H9 (cell line): Measurements from ENCODE around the gene FBXL19. TPM values are rescaled to one million over a fixed set of nuclear protein-coding genes. Genes with fewer than 3 reads are reported as not detected.
A peak's percentile ranks its signal among the peaks of the same experiment; 100 is the strongest.

Experiments
- DNase-seq: peaks from one replicate; pipeline ENCODE4 v3.0.0-alpha.2; 2017
- H2AFZ ChIP-seq: one replicate; pipeline ENCODE4 v1.6.1; 2013; ENCODE audit warnings: mild to moderate bottlenecking, low read length, control low read depth, moderate library complexity
- H2AK5ac ChIP-seq: 2 replicates; pipeline ENCODE4 v1.6.1; 2013; ENCODE audit warnings: low read length, control low read depth, mixed read lengths; ENCODE audit not compliant: insufficient read length
- H2BK120ac ChIP-seq: one replicate; pipeline ENCODE4 v1.6.1; 2013; ENCODE audit warnings: low read depth, mild to moderate bottlenecking, low read length, control low read depth, inconsistent platforms; ENCODE audit not compliant: poor library complexity, severe bottlenecking
- H2BK12ac ChIP-seq: 2 replicates; pipeline ENCODE4 v1.6.1; 2013; ENCODE audit warnings: low read length, control low read depth, mixed read lengths, low read depth; ENCODE audit not compliant: insufficient read length
- H2BK15ac ChIP-seq: 2 replicates; pipeline ENCODE4 v1.6.1; 2013; ENCODE audit warnings: low read depth, low read length, control low read depth
- H2BK20ac ChIP-seq: one replicate; pipeline ENCODE4 v1.6.1; 2013; ENCODE audit warnings: low read depth, mild to moderate bottlenecking, low read length, control low read depth, inconsistent platforms; ENCODE audit not compliant: poor library complexity, severe bottlenecking
- H2BK5ac ChIP-seq: 2 replicates; pipeline ENCODE4 v1.6.1; 2013; ENCODE audit warnings: low read length, control low read depth, mixed read lengths; ENCODE audit not compliant: insufficient read length
- H3K14ac ChIP-seq: 2 replicates; pipeline ENCODE4 v1.6.1; 2013; ENCODE audit warnings: low read length, control low read depth; ENCODE audit not compliant: insufficient read depth
- H3K18ac ChIP-seq: 2 replicates; pipeline ENCODE4 v1.6.1; 2013; ENCODE audit warnings: low read depth, mild to moderate bottlenecking, mixed read lengths, low read length, control low read depth; ENCODE audit not compliant: insufficient read length
- H3K23ac ChIP-seq: 2 replicates; pipeline ENCODE4 v1.6.1; 2013; ENCODE audit warnings: low read length, control low read depth, mixed read lengths, low read depth; ENCODE audit not compliant: insufficient read length
- H3K23me2 ChIP-seq: 2 replicates; pipeline ENCODE4 v1.6.1; 2013; ENCODE audit warnings: low read depth, mild to moderate bottlenecking, mixed read lengths, low read length, control low read depth; ENCODE audit not compliant: insufficient read length, poor library complexity, severe bottlenecking
- H3K27ac ChIP-seq: 2 replicates; pipeline ENCODE4 v1.5.1; 2013; ENCODE audit warnings: low read length, control low read depth, mixed read lengths, low read depth; ENCODE audit not compliant: insufficient read length
- H3K27me3 ChIP-seq: 2 replicates; pipeline ENCODE4 v1.6.1; 2013; ENCODE audit warnings: low read length, control low read depth, inconsistent platforms; ENCODE audit not compliant: insufficient read depth
- H3K4ac ChIP-seq: 2 replicates; pipeline ENCODE4 v1.6.1; 2013; ENCODE audit warnings: low read depth, mild to moderate bottlenecking, control low read depth, inconsistent platforms, low read length, moderate library complexity
- H3K4me1 ChIP-seq: 2 replicates; pipeline ENCODE4 v1.6.1; 2013; ENCODE audit warnings: low read length, control low read depth, inconsistent platforms; ENCODE audit not compliant: insufficient read depth
- H3K4me2 ChIP-seq: 2 replicates; pipeline ENCODE4 v1.6.1; 2013; ENCODE audit warnings: low read length, control low read depth, mixed read lengths; ENCODE audit not compliant: insufficient read length, insufficient read depth
- H3K56ac ChIP-seq: 2 replicates; pipeline ENCODE4 v1.6.1; 2013; ENCODE audit warnings: low read depth, mild to moderate bottlenecking, mixed read lengths, low read length, control low read depth; ENCODE audit not compliant: insufficient read length
- H3K79me1 ChIP-seq: 2 replicates; pipeline ENCODE4 v1.6.1; 2013; ENCODE audit warnings: low read depth, mild to moderate bottlenecking, moderate library complexity, low read length, control low read depth, inconsistent platforms; ENCODE audit not compliant: insufficient read depth, poor library complexity, severe bottlenecking
- H3K79me2 ChIP-seq: 2 replicates; pipeline ENCODE4 v1.6.1; 2013; ENCODE audit warnings: low read length, control low read depth, inconsistent platforms; ENCODE audit not compliant: insufficient read depth
- H3K9ac ChIP-seq: 2 replicates; pipeline ENCODE4 v1.6.1; 2013; ENCODE audit warnings: low read length, control low read depth, mixed read lengths; ENCODE audit not compliant: insufficient read length; ENCODE audit errors: extremely low read depth
- H3K9me3 ChIP-seq: one replicate; pipeline ENCODE4 v1.6.1; 2013; ENCODE audit warnings: low read depth, low read length, inconsistent platforms; ENCODE audit not compliant: control insufficient read depth
- H3T11ph ChIP-seq: one replicate; pipeline ENCODE4 v1.6.1; 2013; ENCODE audit warnings: mild to moderate bottlenecking, low read length, control low read depth, inconsistent platforms
- H4K20me1 ChIP-seq: one replicate; pipeline ENCODE4 v1.6.1; 2013; ENCODE audit not compliant: control insufficient read depth, insufficient read length, insufficient read depth
- H4K5ac ChIP-seq: 2 replicates; pipeline ENCODE4 v1.6.1; 2013; ENCODE audit warnings: low read depth, mild to moderate bottlenecking, mixed read lengths, low read length, control low read depth; ENCODE audit not compliant: insufficient read length
- H4K8ac ChIP-seq: replicated peaks from 2 replicates; pipeline ENCODE4 v1.6.1; 2013; ENCODE audit warnings: low read length, control low read depth, mixed read lengths, low read depth; ENCODE audit not compliant: insufficient read length
- H4K91ac ChIP-seq: 2 replicates; pipeline ENCODE4 v1.6.1; 2013; ENCODE audit warnings: low read depth, mild to moderate bottlenecking, moderate library complexity, mixed read lengths, low read length, control low read depth; ENCODE audit not compliant: insufficient read length
- H3K27ac Mint-ChIP-seq, 3 experiments: 2 replicates in 2 of 3; 3 replicates in 1 of 3; pipeline ENCODE4 v1.8.0; 2020 to 2021; ENCODE audit warnings: mixed read lengths in 3 of 3, mild to moderate bottlenecking in 1 of 3, moderate library complexity in 1 of 3
- H3K27me3 Mint-ChIP-seq: 2 replicates; pipeline ENCODE4 v1.8.0; 2021; ENCODE audit warnings: low read depth, mild to moderate bottlenecking, moderate library complexity, mixed read lengths
- H3K36me3 Mint-ChIP-seq, 3 experiments: 2 replicates in 2 of 3; 3 replicates in 1 of 3; pipeline ENCODE4 v1.8.0; 2020 to 2021; ENCODE audit warnings: low read depth in 3 of 3, mixed read lengths in 3 of 3; ENCODE audit not compliant: insufficient read depth in 1 of 3
- H3K4me1 Mint-ChIP-seq, 2 experiments: 2 replicates each; pipeline ENCODE4 v1.8.0; 2020; ENCODE audit warnings: mixed read lengths in 2 of 2
- H3K4me3 Mint-ChIP-seq, 2 experiments: 2 replicates in 1 of 2; 3 replicates in 1 of 2; pipeline ENCODE4 v1.8.0; 2020 to 2021; ENCODE audit warnings: mild to moderate bottlenecking in 2 of 2, mixed read lengths in 2 of 2, moderate library complexity in 1 of 2
- H3K9me3 Mint-ChIP-seq, 2 experiments: 2 replicates in 1 of 2; 3 replicates in 1 of 2; pipeline ENCODE4 v1.8.0; 2020; ENCODE audit warnings: mild to moderate bottlenecking in 2 of 2, mixed read lengths in 2 of 2, moderate library complexity in 1 of 2
- CTCF ChIP-seq: fragments of 200-600 bp; sonication (generic); conservative IDR thresholded peaks from 3 replicates; pipeline ENCODE4 v1.8.0; 2021; ENCODE audit warnings: antibody characterized with exemption, mild to moderate bottlenecking
- WGBS: extraction: QIAGEN DNeasy Blood & Tissue Kit; methylation state at CpG from one replicate; pipeline ENCODE4 v1.1.7; 2013; ENCODE audit warnings: missing lambda C conversion rate, low lambda C conversion rate, mixed read lengths; ENCODE audit not compliant: insufficient read length; ENCODE audit errors: extremely low coverage; 5-methylcytosine and 5-hydroxymethylcytosine counted together
- total RNA-seq: library from RNA; stranded (reverse); gene quantifications from 2 replicates; pipeline ENCODE4 v1.2.1, GENCODE V29; 2021

FBXL19 gene
- total RNA-seq, 1 experiment from 2014 or later: 66.8 TPM

DNA sequence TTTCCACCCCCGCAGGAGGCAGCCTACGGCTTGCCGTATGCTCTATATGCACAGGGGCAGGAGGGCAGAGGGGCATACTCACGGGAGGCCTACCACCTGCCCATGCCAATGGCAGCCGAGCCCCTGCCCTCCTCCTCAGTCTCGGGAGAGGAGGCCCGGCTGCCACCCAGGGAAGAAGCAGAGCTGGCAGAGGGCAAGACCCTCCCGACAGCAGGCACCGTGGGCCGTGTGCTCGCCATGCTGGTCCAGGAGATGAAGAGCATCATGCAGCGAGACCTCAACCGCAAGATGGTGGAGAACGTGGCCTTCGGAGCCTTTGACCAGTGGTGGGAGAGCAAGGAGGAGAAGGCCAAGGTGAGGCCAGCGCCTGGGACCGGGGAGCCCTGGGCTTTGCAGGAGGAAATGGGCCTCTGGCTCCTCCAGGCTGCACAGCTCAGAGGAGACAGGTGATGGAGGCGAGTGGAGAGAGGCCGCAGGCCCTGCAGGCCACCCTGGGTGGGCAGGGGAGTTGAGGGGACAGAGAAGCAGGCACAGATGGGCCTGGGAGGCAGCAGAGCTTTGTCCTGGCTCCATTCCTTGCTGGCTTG, 42.8 kb downstream of the FBXL19 start:
- DNase-seq: no peak
- H4K20me1 ChIP-seq: no peaks in the 10 kb centered on the region
- H3K23me2 ChIP-seq: no peaks in the 10 kb centered on the region
- H2BK120ac ChIP-seq: no peak overlapping the region
- no peaks in the 10 kb centered on the region for H3K79me2 ChIP-seq
- no peak overlapping the region for H3K9ac ChIP-seq
- Mint-ChIP-seq H3K27me3 (no peaks in the 10 kb centered on the region), H3K27ac (peak overlapping the region in 1 of 3 experiments; percentile 44; a peak in 2 of 7 replicates), H3K36me3 (peaks cover 55 to 88% (median 83%) of the 10 kb centered on the region in 3 experiments), H3K4me1 (no peaks in the 10 kb centered on the region; a peak in 1 of 4 replicates), H3K9me3 (no peaks in the 10 kb centered on the region), H3K4me3 (no peak overlapping the region)
- H3K27ac ChIP-seq: no peak overlapping the region
- H3K79me1 ChIP-seq: no peaks in the 10 kb centered on the region
- H4K5ac ChIP-seq: no peak overlapping the region
- H3K14ac ChIP-seq: no peak overlapping the region
- no peak overlapping the region for H4K8ac ChIP-seq
- no peak overlapping the region for H3T11ph ChIP-seq
- H3K4me2 ChIP-seq: no peak overlapping the region
- H3K4me1 ChIP-seq: no peaks in the 10 kb centered on the region
- H2AFZ ChIP-seq: no peak overlapping the region
- WGBS: no CpG with 5 or more reads among the region's 19 CpGs
- TF ChIP-seq CTCF: no peak
- no peak overlapping the region for H3K18ac ChIP-seq
- no peak overlapping the region for H3K23ac ChIP-seq
- no peak overlapping the region for H2BK12ac ChIP-seq
- H2BK20ac ChIP-seq: no peak overlapping the region
- no peaks in the 10 kb centered on the region for H3K27me3 ChIP-seq
- no peak overlapping the region for H4K91ac ChIP-seq
- no peak overlapping the region for H3K56ac ChIP-seq
- no peaks in the 10 kb centered on the region for H3K9me3 ChIP-seq
- H2AK5ac ChIP-seq: no peak overlapping the region
- H2BK15ac ChIP-seq: no peak overlapping the region
- H3K4ac ChIP-seq: no peak overlapping the region
- no peak overlapping the region for H2BK5ac ChIP-seq
